HG03039 (cell line): ENCODE measurements around the gene RIPOR2.

Source experiments
- ATAC-seq: cut with Tn5 transposase; IDR thresholded peaks from one replicate; pipeline ENCODE4 v1.9.1; 2021; ENCODE audit warnings: mild to moderate bottlenecking, moderate library complexity; ENCODE audit not compliant: unreplicated experiment

RIPOR2 gene, protein sequence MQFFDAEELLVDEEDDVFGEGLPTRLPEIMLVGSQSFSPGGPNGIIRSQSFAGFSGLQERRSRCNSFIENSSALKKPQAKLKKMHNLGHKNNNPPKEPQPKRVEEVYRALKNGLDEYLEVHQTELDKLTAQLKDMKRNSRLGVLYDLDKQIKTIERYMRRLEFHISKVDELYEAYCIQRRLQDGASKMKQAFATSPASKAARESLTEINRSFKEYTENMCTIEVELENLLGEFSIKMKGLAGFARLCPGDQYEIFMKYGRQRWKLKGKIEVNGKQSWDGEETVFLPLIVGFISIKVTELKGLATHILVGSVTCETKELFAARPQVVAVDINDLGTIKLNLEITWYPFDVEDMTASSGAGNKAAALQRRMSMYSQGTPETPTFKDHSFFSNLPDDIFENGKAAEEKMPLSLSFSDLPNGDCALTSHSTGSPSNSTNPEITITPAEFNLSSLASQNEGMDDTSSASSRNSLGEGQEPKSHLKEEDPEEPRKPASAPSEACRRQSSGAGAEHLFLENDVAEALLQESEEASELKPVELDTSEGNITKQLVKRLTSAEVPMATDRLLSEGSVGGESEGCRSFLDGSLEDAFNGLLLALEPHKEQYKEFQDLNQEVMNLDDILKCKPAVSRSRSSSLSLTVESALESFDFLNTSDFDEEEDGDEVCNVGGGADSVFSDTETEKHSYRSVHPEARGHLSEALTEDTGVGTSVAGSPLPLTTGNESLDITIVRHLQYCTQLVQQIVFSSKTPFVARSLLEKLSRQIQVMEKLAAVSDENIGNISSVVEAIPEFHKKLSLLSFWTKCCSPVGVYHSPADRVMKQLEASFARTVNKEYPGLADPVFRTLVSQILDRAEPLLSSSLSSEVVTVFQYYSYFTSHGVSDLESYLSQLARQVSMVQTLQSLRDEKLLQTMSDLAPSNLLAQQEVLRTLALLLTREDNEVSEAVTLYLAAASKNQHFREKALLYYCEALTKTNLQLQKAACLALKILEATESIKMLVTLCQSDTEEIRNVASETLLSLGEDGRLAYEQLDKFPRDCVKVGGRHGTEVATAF

DNA sequence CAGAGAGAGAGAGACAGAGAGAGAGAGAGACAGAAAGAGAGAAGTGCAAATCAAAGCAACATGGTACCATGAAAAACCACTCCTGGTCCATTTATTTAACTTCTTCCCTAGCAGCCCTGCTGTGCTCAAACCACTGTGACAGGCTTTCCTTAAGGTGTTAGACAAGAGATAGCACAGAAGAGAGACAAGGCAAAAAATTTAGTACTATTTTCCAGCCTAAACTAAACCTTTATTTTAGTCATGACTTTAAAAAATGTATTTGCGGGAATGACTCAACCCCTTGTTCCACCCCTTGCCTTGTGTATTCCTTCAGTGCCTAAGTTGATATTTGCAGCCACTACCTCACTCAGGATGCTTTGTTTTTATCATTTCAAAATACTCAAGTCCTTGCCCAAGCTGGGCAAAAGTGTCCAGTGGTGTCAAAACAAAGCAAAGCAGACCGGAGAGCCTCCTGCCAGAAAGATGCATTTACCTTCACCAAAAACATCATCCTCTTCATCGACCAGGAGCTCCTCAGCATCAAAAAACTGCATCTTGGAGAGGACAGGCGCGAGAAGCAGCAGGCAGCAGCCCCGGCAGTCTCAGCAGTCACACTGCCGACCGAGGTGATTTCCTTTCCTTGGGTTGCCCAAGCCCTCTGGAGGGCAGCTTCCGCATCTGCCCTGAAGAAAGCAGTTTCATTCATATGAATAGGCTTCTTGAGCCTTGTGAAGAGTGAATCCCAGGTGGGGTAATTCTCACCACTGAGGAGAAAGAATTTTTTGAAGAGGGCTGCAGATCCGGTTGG is at the start of gene RIPOR2:
RIPOR2 (minus strand) TSS at position 595 of the 787 bp plus-strand sequence; CDS start at position 533, 62 bp downstream.
- ATAC-seq, result peak; percentile 21

DNA sequence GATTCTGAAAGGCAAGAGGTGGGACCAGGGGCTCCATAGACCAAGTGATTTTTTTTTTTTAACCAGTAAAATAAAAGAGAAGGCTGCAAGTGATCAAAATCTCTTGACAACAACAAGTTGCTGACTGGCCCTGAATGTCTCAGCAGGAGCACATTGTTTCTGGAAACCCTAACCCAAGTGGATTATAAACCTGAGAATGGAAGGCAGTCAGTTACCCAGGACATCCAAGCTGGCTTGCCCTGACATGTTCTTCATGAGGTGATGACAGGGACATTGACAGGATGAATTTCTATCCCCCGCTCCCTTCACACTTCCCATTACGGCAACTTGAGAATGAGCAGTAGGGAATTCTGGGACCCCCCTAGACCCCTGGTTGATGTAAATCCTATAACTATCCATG is 49.6 kb upstream of the RIPOR2 start:
- no peak for ATAC-seq

DNA sequence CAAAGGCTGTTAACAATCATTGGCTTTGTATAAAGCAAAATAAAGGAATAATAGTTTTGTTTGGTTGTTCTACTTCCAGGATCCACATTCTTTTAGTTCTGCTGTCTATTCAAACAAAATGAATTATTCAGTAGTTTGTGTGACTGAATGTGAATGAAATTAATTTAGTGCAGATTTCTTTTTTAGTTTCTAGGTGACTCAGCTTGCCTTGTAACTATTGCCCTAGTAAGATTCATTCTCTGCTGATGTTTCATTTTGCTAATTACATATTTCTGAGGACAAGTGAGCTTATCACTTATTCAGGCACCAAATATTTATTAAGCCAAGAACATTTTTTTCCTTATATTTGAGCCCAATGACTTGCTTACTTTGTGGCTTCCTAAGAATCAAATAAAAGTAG is 46.5 kb upstream of the RIPOR2 start:
- no peak for ATAC-seq

DNA sequence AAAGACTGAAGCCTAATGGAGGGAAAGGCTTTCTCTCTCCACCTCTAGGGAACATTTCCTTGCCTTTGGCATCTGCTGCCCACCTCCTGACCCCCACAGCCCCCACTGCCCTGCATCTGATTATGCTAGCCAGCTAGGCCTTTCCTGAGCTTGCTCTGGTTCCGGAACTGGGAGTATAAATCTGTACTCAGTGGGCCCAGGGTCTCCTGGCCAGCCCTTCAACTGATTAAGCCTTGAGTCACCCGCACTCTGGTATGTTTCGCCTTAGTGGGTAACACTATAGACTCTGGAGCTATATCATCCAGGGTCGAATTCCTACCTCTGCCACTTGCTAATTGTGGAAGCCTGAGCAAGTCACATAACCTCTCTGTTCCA is 45.6 kb upstream of the RIPOR2 start:
- no peak for ATAC-seq

DNA sequence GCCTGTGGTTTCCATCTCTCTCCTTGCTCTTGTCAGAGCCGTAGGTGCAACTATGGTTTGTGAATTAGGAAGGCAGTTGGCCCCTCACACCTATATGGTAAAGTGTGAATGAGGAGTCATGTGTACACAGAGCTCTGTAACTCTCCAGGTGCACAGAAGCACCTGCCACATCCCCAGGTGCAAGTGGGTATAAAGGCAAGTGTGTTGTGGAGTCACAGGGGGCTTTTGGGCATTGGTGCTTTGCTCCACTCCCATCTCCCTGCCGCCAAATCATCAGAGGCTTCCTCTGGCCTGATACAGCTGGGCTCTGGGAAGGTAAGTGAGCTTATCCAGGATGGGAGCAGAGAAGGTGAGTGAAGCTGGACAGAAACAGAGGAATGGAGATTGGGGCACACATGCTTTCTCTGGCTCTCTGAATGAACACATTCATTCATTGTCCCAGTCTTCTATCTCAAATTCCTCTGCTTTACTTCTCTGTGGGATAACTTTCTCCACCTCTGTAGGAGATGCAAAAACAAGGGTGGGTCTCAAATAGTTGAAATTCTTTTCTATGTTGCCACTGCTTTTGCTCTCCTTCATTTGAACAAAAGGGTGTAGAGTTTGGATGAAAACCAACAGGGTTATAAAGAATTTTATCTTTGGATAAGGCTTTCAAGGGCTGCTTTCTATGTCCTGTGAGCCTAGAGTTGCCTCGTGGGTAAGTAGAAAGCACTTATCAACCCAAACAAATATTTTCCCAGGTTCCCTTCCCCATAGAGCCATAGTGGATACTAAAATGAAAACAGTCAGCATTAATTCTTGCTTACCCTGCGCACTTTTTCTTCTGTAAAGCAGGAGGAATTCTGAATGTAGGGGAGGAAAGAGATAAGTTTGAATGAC is 45.0 kb upstream of the RIPOR2 start:
- ATAC-seq, result no peak

DNA sequence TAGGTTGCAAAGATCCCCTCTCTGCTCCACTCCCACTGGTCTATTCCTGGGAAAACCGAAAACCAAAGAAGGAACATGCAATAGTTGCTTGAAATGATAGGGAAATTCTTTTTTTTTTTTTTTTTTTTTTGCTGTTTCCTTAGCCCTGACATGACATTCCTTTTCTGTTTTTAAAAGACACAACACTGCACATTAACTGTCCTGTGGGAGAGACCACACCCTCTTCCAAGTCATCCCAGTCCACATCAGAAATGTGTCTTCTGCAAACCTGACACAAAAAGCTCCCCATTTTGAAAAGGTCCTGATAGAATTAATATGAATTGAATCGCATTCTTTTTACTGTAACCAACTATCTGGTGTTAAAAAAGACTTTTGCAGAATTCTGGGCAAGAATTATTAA is 43.4 kb upstream of the RIPOR2 start:
- no peak for ATAC-seq

DNA sequence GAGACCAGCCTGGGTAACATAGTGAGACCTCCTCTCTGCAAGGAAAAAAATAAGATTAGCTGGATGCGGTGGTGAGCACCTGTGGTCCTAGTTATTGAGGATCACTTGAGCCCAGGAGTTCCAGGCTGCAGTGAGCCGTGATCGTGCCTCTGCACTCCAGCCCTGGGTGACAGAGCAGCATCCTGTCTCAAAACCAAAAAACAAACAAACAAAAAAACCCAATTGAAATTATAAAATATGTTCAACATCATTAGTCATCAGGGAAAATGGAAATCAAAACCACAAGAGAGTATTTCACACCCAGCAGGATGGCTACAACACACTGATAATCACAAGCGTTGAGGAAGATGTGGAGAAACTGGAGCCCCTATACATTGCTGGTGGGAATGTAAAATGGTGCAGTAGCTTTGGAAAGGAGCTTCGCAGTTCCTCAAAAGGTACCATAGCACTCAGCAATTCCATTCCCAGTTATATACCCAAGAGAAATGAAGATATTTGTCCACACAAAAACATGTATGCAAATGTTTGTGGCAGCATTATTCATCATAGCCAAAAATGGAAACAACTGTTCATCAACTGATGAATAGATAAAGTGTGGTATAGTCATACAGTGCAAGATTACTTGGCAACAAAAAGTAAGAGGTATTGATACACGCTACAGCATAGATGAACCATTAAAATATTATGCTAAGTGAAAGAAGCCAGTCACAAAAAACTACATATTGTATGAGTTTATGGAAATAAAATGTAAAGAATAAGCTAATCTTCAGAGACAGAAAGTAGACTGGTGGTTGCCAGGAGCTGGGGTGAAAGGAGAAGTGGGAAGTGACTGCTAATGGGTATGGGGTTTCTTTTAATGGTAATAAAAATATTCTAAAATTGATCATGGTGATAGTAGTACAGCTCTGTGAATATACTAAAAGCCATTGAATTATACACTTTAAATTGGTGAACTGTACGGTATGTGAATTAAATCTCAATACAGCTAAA is 38.7 kb upstream of the RIPOR2 start:
- ATAC-seq, result no peak

DNA sequence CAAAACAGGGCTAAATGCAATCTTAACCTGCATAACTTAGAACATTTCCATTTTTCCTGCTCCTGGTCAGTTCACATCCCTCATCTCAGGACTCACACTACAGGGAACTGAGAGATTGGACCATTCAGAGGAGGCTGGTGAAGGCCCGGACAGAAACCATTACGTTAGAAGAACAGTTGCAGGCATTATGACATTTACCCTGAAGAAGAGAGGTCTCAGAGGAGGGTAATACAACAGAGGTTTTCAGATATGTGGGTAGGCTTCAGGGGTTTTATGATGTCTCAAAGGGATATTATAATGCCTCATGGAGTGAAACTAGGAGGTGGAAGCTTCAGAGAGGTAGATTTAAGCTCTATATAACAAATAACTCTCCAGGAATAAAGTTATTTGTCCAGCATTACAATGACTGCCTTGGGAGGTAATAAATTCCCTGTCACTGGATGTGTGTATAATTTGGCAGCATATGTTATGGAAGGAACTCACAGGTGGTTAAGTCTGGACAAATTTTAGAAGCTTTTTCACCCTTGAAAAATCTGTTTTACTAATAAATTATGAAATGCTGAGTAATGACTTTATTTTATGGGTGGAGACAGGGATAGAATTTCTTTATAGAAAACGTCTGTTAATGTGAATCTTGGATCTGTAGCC is 36.7 kb upstream of the RIPOR2 start:
- ATAC-seq, result no peak

DNA sequence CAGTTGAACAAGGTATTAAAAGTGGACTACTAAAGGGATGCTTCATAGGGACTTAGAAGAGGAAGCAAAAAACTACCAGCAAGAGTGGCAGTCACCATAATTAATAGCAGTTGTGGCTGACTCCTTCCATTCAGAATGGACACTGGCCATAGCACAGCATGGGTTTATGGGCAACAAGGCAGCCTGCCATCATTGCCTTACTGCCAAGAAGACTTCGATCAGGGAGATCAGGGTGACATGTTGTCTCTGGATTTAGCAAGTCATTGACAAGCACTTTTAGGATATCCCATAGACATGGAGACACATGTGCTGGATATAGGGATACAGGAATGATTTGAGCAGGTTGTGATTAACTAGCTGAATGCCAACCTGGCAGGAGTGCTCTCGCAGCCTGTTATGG is 35.3 kb upstream of the RIPOR2 start:
- ATAC-seq, result no peak

DNA sequence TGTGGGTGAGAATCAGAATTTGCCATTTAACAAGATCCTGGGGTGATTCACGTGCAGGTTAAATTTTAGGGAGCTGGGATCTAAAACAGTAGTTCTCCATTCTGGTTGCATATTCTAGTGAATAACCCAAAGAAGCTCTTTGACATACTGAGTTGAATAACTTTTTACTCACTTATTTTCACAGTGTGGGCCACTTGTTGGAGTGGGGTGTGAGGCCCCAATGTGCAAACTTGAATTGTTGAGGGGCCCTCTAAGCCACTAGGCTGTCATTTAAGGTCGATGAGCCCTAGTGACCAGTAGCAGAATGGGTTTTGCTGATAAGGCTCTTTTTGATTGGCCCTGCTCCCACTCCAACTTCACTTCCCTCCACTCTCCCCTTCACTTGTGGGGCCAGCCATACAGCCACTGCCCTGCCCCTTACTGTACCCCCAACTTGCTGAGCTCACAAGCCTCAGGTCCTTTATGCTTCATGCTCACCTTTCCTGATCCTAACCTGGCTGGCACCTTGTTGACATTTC is 33.6 kb upstream of the RIPOR2 start:
- no peak for ATAC-seq

DNA sequence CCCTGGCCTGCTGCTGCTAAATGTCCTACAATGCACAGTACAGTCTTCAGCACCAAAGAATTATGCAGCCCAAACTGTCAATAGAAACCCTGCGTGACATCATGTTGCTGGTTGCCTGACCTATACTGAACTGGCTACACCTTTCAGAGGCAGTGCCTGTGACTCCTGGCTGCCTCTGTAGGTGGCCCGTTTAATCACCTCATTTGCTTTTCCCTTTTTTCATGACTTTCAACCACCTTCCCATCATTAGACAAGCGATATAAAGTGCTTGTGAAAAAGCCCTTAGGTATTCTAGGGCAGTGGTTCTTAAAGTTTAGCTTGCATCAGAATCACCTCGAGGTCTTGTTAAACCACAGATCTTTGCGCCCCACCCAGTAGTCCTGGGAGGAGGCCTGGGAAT is 33.0 kb upstream of the RIPOR2 start:
- ATAC-seq, result no peak

DNA sequence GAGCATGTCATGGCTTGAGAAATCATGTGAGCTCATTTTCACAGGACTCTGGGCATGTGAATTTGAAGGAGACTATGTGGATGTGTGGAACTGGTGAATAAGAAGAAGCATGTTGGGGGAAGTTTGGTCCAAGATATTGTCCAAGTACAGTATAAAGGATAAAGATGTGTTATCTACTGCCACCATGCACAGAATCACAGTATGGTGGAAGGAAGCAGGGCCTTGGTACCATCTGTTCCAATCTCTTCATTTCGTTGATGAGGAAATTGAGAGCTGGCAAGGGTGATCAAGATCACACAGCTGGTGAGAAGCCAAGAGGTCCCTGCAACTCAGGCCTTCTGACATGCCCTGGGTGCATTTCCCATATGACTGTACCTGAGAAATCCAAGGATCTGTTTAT is 31.5 kb upstream of the RIPOR2 start:
- no peak for ATAC-seq

DNA sequence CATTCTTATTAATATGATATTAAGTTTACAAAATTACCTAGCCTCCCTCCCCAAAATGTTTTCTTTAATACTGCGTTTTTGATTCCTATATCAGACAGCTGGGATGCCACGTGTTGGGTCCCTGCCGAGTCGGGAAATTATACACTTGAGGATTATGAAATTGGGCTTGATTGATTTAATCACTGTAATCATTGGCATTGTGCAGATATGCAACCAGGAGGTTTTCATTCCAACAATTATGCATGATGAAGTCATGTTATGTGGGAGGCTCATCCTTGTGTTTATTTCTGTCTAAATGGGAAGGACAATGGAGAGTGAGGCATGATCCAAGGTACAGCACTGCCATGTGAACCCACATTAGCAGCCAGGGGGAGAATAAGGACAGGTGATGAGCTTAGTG is 30.6 kb upstream of the RIPOR2 start:
- ATAC-seq, result no peak

DNA sequence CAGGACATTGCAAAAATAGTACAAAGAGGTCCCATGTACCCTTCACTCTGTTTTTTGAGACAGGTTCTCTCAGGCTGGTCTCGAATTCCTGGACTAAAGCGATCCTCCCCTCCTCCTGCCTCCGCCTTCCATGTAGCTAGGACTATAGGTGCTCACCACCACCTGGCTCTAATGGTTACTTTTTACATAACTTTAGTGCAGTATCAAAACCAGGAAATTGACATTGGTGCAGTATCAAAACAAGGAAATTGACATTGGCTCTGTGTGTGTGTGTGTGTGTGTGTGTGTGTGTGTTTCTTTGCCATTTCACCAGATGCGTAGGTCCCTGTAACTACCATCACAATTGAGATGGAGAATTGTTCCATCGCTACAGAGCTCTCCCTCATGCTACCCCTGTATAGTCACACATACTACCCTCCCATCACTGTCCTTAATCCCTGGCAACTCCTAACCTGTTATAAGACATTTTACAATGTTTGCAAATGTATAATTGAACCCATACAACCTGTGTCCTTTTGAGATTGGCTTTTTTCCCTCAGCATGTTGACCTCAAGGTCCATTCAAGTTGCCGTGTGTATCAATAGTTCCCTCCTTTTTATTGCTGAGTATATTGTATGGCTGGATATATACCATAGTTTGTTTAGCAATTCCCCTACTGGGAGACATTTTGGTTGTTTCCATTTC is 28.3 kb upstream of the RIPOR2 start:
- no peak for ATAC-seq

DNA sequence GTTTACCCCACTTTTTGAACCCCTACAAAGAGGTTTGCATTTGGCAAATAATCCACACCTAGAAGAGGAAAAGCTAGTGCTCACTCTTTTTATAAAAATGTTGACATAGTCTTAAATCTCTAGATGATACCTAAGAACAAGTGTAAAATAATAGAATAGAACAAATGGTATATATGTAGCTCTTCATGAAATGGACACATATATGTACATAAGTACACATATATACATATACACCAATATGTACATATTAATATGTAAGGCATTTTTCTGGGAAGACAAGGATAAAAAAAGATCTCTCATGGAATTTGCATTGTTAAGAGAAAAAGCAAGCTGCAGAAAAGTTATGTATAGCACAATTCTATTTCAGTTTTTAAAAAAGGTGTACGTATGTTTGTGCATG is 27.6 kb upstream of the RIPOR2 start:
- ATAC-seq, result no peak

DNA sequence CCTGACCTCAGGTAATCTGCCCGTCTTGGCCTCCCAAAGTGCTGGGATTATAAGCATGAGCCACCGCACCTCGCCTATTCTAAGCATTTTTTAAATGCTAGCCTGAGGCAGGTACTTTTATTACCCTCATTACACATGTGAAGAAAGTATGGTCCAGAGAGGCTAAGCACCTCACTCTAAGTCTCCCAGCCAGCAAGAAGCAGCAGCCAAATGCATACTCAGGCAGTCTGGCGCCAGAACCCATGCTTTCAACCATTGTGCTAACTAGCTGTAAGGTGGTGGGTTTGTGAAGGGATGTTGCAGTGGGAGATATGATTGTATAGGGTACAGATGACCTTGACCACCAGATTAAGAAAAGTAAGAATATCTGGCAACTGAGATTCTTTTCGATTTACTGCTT is 26.1 kb upstream of the RIPOR2 start:
- ATAC-seq, result no peak

DNA sequence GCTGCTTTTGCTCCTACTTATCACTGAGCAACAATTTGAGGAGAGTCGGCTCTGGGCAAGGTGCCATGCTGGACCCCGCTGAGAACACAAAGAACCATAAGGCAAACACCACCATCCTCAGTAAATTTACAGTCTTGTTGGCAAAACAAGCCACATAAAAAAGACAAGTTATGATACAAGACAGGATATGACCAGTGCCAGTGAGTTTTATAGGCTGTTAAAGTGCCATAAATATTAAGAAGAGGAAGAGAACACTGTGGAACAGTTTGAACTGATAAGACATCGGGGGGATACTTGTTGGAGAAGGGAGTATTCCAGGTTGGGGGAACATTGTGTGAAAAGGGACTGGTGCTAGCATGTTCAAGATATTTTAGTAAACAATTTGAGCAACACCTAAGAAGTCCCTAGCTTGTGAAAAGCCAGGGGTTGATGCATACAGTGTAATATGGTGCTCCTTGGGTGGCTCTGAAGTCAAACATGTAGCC is 25.3 kb upstream of the RIPOR2 start:
- ATAC-seq, result no peak
